HEK293 (cell line): Measurements from ENCODE around the gene ARF4.

Source experiments
- AEBP2 ChIP-seq: fragments of 450-650 bp; formaldehyde crosslinking; IDR thresholded peaks from 2 replicates; pipeline ENCODE4 v1.5.1; 2016; ENCODE audit warnings: missing biosample characterization, missing genetic modification characterization, borderline replicate concordance
- BCL6B ChIP-seq: fragments of 450-650 bp; formaldehyde crosslinking; IDR thresholded peaks from 2 replicates; pipeline ENCODE4 v1.5.1; 2017; ENCODE audit warnings: missing biosample characterization, missing genetic modification characterization
- CTCF ChIP-seq: fragments of 450-650 bp; formaldehyde crosslinking; IDR thresholded peaks from 2 replicates; pipeline ENCODE4 v1.5.1; 2016; ENCODE audit warnings: missing biosample characterization, missing genetic modification characterization
- EGR2 ChIP-seq: fragments of 450-650 bp; formaldehyde crosslinking; IDR thresholded peaks from 2 replicates; pipeline ENCODE4 v1.5.1; 2016; ENCODE audit warnings: low read depth, missing biosample characterization, missing genetic modification characterization
- GLIS1 ChIP-seq: fragments of 450-650 bp; formaldehyde crosslinking; IDR thresholded peaks from 2 replicates; pipeline ENCODE4 v1.5.1; 2016; ENCODE audit warnings: missing biosample characterization, missing genetic modification characterization
- GLIS2 ChIP-seq: fragments of 450-650 bp; formaldehyde crosslinking; IDR thresholded peaks from 2 replicates; pipeline ENCODE4 v1.5.1; 2016; ENCODE audit warnings: missing biosample characterization, missing genetic modification characterization
- KLF10 ChIP-seq: fragments of 450-650 bp; IDR thresholded peaks from 2 replicates; pipeline ENCODE4 v1.5.1; 2018; ENCODE audit warnings: missing biosample characterization, mild to moderate bottlenecking, missing genetic modification characterization
- OSR2 ChIP-seq: fragments of 450-650 bp; formaldehyde crosslinking; IDR thresholded peaks from 2 replicates; pipeline ENCODE4 v1.5.1; 2016; ENCODE audit warnings: missing biosample characterization, missing genetic modification characterization
- PBX3 ChIP-seq: sonication (generic); formaldehyde crosslinking; IDR thresholded peaks from 2 replicates; pipeline ENCODE4 v1.8.1; 2022; ENCODE audit warnings: mild to moderate bottlenecking, moderate library complexity, missing genetic modification reagents
- SETDB1 ChIP-seq: IDR thresholded peaks from one replicate; pipeline ENCODE4 v1.6.1; 2017; ENCODE audit warnings: mild to moderate bottlenecking, low read length, moderate library complexity, mixed read lengths; ENCODE audit not compliant: insufficient read length
- SP3 ChIP-seq: fragments of 450-650 bp; formaldehyde crosslinking; IDR thresholded peaks from 2 replicates; pipeline ENCODE4 v1.5.1; 2016; ENCODE audit warnings: missing biosample characterization, missing genetic modification characterization
- SP7 ChIP-seq: fragments of 450-650 bp; formaldehyde crosslinking; IDR thresholded peaks from 2 replicates; pipeline ENCODE4 v1.5.1; 2016; ENCODE audit warnings: missing biosample characterization, missing genetic modification characterization
- WT1 ChIP-seq: fragments of 450-650 bp; formaldehyde crosslinking; IDR thresholded peaks from 2 replicates; pipeline ENCODE4 v1.5.1; 2016; ENCODE audit warnings: missing biosample characterization, missing genetic modification characterization
- ZBTB7A ChIP-seq: fragments of 450-650 bp; formaldehyde crosslinking; IDR thresholded peaks from 2 replicates; pipeline ENCODE4 v1.5.1; 2016; ENCODE audit warnings: low read depth, missing biosample characterization, missing genetic modification characterization
- ZNF10 ChIP-seq: fragments of 450-650 bp; formaldehyde crosslinking; IDR thresholded peaks from 2 replicates; pipeline ENCODE4 v1.5.1; 2017; ENCODE audit warnings: missing biosample characterization, missing genetic modification characterization
- ZNF114 ChIP-seq: fragments of 450-650 bp; formaldehyde crosslinking; IDR thresholded peaks from 2 replicates; pipeline ENCODE4 v1.5.0; 2017; ENCODE audit warnings: missing biosample characterization, missing genetic modification characterization
- ZNF138 ChIP-seq: fragments of 450-650 bp; formaldehyde crosslinking; IDR thresholded peaks from 2 replicates; pipeline ENCODE4 v1.5.1; 2016; ENCODE audit warnings: missing biosample characterization, missing genetic modification characterization, borderline replicate concordance
- ZNF148 ChIP-seq: fragments of 450-650 bp; formaldehyde crosslinking; IDR thresholded peaks from 2 replicates; pipeline ENCODE4 v1.5.0; 2017; ENCODE audit warnings: missing biosample characterization, missing genetic modification characterization, borderline replicate concordance
- ZNF16 ChIP-seq: fragments of 450-650 bp; formaldehyde crosslinking; IDR thresholded peaks from 2 replicates; pipeline ENCODE4 v1.5.1; 2016; ENCODE audit warnings: low read depth, missing biosample characterization, missing genetic modification characterization
- ZNF174 ChIP-seq: fragments of 450-650 bp; formaldehyde crosslinking; IDR thresholded peaks from 2 replicates; pipeline ENCODE4 v1.5.0; 2017; ENCODE audit warnings: missing biosample characterization, mild to moderate bottlenecking, missing genetic modification characterization
- ZNF214 ChIP-seq: fragments of 450-650 bp; formaldehyde crosslinking; IDR thresholded peaks from 2 replicates; pipeline ENCODE4 v1.5.1; 2017; ENCODE audit warnings: missing biosample characterization, mild to moderate bottlenecking, missing genetic modification characterization, borderline replicate concordance
- ZNF23 ChIP-seq: fragments of 450-650 bp; formaldehyde crosslinking; IDR thresholded peaks from 2 replicates; pipeline ENCODE4 v1.5.1; 2016; ENCODE audit warnings: missing biosample characterization, missing genetic modification characterization, borderline replicate concordance
- ZNF239 ChIP-seq: fragments of 450-650 bp; formaldehyde crosslinking; IDR thresholded peaks from 2 replicates; pipeline ENCODE4 v1.5.1; 2016; ENCODE audit warnings: missing biosample characterization, missing genetic modification characterization
- ZNF341 ChIP-seq: fragments of 450-650 bp; formaldehyde crosslinking; IDR thresholded peaks from 2 replicates; pipeline ENCODE4; 2016; ENCODE audit warnings: low read depth, missing biosample characterization, missing genetic modification characterization
- ZNF391 ChIP-seq: fragments of 450-650 bp; formaldehyde crosslinking; IDR thresholded peaks from 2 replicates; pipeline ENCODE4 v1.5.1; 2016; ENCODE audit warnings: low read depth, missing biosample characterization, missing genetic modification characterization, borderline replicate concordance
- ZNF600 ChIP-seq: fragments of 450-650 bp; formaldehyde crosslinking; IDR thresholded peaks from 2 replicates; pipeline ENCODE4 v1.5.1; 2016; ENCODE audit warnings: missing biosample characterization, missing genetic modification characterization
- ZNF621 ChIP-seq: fragments of 450-650 bp; formaldehyde crosslinking; IDR thresholded peaks from 2 replicates; pipeline ENCODE4 v1.5.1; 2017; ENCODE audit warnings: missing biosample characterization, missing genetic modification characterization
- ZNF645 ChIP-seq: fragments of 450-650 bp; formaldehyde crosslinking; IDR thresholded peaks from 2 replicates; pipeline ENCODE4; 2016; ENCODE audit warnings: missing biosample characterization, missing genetic modification characterization
- ZNF658 ChIP-seq: fragments of 450-650 bp; formaldehyde crosslinking; IDR thresholded peaks from 2 replicates; pipeline ENCODE4; 2016; ENCODE audit warnings: missing biosample characterization, missing genetic modification characterization
- ZNF701 ChIP-seq: fragments of 450-650 bp; formaldehyde crosslinking; IDR thresholded peaks from 2 replicates; pipeline ENCODE4 v1.5.1; 2016; ENCODE audit warnings: missing biosample characterization, missing genetic modification characterization
- ZNF707 ChIP-seq: fragments of 450-650 bp; formaldehyde crosslinking; IDR thresholded peaks from 2 replicates; pipeline ENCODE4 v1.5.1; 2016; ENCODE audit warnings: missing biosample characterization, missing genetic modification characterization
- ZNF747 ChIP-seq: fragments of 450-650 bp; formaldehyde crosslinking; IDR thresholded peaks from 2 replicates; pipeline ENCODE4 v1.5.1; 2016; ENCODE audit warnings: missing biosample characterization, missing genetic modification characterization

Gene ARF4

GRCh38 chr3:57555738-57556458 is 41.2 kb downstream of the ARF4 start, which contains the start of gene PDE12 (continued):
- TF ChIP-seq ZNF214 (tag by site-specific recombination): no peak
- TF ChIP-seq ZNF658 (tag by site-specific recombination): no peak
- TF ChIP-seq CTCF (tag by site-specific recombination): no peak; the same call in 1 of the 2 replicates
- no peak for TF ChIP-seq BCL6B (tag by site-specific recombination)
- peak; percentile 88 for TF ChIP-seq GLIS2
- no peak for TF ChIP-seq ZNF707 (tag by site-specific recombination)
- TF ChIP-seq PBX3 (CRISPR knock-in tag): no peak
- no peak for TF ChIP-seq AEBP2
- TF ChIP-seq EGR2 (tag by site-specific recombination): peak; percentile 69
- TF ChIP-seq ZNF138: no peak
- TF ChIP-seq ZNF747 (tag by site-specific recombination): no peak
- no peak for TF ChIP-seq ZNF645
- TF ChIP-seq SP3: peak; percentile 78
- TF ChIP-seq SP7: peak; percentile 93
- TF ChIP-seq SETDB1: peak; percentile 34
- TF ChIP-seq ZNF16 (tag by site-specific recombination): no peak
- TF ChIP-seq GLIS1 (tag by site-specific recombination): no peak
- TF ChIP-seq ZNF174: no peak
- TF ChIP-seq KLF10 (tag by site-specific recombination): peak; percentile 74; the same call in 1 of the 2 replicates
- peak; percentile 80 for TF ChIP-seq ZNF600 (tag by site-specific recombination)
- no peak for TF ChIP-seq ZBTB7A
- no peak for TF ChIP-seq WT1 (tag by site-specific recombination)
- TF ChIP-seq ZNF148: no peak
- TF ChIP-seq ZNF701 (tag by site-specific recombination): no peak
- no peak for TF ChIP-seq ZNF621 (tag by site-specific recombination)
- no peak for TF ChIP-seq ZNF239 (tag by site-specific recombination)
- TF ChIP-seq ZNF23: no peak
- no peak for TF ChIP-seq ZNF114 (tag by site-specific recombination)
- TF ChIP-seq ZNF391 (tag by site-specific recombination): peak; percentile 73; the same call in 1 of the 2 replicates
- peak; percentile 43; the same call in 1 of the 2 replicates for TF ChIP-seq OSR2
- peak; percentile 41; the same call in 1 of the 2 replicates for TF ChIP-seq ZNF341
- TF ChIP-seq ZNF10 (tag by site-specific recombination): peak; percentile 93
